PFSK-1 (cell line): ENCODE results near the gene EPN1.

ENCODE experiments used
- FOXP2 ChIP-seq: optimal IDR thresholded peaks from 2 replicates; pipeline ENCODE3; 2011; ENCODE audit warnings: borderline replicate concordance, control low read depth, inconsistent platforms; ENCODE audit not compliant: insufficient read depth; ENCODE audit errors: extremely low read length, extremely low read depth
- POLR2AphosphoS5 ChIP-seq: IDR thresholded peaks from 2 replicates; pipeline ENCODE4 v1.6.1; 2012; ENCODE audit warnings: low read depth, mild to moderate bottlenecking, control low read depth, low read length, moderate library complexity
- SIN3A ChIP-seq: IDR thresholded peaks from 2 replicates; pipeline ENCODE4 v1.6.1; 2012; ENCODE audit warnings: mild to moderate bottlenecking, low read length, moderate library complexity, borderline replicate concordance; ENCODE audit not compliant: insufficient read depth
- TAF1 ChIP-seq: IDR thresholded peaks from 2 replicates; pipeline ENCODE4 v1.6.1; 2012; ENCODE audit warnings: low read length, control low read depth, borderline replicate concordance; ENCODE audit not compliant: insufficient read depth
- TF ChIP-seq, protein P1 (sequence below), 2 experiments: IDR thresholded peaks; 2 replicates each; pipeline versions ENCODE4 v1.6.1 to v1.8.0; 2011 to 2012; ENCODE audit warnings: low read depth in 2 of 2, low read length in 2 of 2, control low read depth in 1 of 2, inconsistent platforms in 1 of 2, mild to moderate bottlenecking in 1 of 2, moderate library complexity in 1 of 2; ENCODE audit not compliant: insufficient read depth in 1 of 2

Gene EPN1

DNA sequence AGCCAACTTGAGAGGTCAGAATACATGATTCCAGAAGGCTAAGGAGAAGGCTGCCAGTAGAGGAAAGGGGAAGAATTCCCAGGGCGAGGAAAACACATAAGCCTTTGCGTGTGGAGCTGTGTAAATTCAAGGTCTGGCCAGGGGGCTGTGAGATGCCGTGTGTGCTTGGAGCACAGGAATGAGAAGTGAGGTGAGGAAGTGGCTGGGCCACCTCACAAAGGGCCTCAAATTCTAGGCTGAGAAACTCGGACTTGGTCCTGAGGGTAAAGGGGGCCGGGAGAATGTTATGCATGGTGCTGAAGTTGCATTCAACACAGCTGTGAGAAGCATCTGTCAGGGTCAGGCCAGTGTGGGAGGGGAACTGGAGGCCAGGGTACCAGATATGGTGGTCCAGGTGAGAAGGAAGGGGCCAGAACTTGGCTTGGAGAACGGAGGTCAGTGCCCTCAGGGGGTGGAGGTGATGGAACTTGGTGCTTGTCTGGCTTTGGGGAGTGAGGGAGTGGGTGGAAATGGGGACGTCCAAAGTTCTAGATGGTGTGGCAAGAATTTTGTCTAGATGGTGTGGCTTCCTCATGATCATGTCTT, 39.1 kb upstream of the EPN1 start:
- TF ChIP-seq FOXP2 (no peak), SIN3A (no peak), POLR2AphosphoS5 (no peak; the same call in 1 of the 2 replicates), TAF1 (no peak)
- TF ChIP-seq, protein P1, sequence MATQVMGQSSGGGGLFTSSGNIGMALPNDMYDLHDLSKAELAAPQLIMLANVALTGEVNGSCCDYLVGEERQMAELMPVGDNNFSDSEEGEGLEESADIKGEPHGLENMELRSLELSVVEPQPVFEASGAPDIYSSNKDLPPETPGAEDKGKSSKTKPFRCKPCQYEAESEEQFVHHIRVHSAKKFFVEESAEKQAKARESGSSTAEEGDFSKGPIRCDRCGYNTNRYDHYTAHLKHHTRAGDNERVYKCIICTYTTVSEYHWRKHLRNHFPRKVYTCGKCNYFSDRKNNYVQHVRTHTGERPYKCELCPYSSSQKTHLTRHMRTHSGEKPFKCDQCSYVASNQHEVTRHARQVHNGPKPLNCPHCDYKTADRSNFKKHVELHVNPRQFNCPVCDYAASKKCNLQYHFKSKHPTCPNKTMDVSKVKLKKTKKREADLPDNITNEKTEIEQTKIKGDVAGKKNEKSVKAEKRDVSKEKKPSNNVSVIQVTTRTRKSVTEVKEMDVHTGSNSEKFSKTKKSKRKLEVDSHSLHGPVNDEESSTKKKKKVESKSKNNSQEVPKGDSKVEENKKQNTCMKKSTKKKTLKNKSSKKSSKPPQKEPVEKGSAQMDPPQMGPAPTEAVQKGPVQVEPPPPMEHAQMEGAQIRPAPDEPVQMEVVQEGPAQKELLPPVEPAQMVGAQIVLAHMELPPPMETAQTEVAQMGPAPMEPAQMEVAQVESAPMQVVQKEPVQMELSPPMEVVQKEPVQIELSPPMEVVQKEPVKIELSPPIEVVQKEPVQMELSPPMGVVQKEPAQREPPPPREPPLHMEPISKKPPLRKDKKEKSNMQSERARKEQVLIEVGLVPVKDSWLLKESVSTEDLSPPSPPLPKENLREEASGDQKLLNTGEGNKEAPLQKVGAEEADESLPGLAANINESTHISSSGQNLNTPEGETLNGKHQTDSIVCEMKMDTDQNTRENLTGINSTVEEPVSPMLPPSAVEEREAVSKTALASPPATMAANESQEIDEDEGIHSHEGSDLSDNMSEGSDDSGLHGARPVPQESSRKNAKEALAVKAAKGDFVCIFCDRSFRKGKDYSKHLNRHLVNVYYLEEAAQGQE (IDR thresholded peaks at IDR 0.05; ENCODE audit: insufficient read depth in 1 of 2, low read depth in 2 of 2, low read length in 2 of 2) = no peak

DNA sequence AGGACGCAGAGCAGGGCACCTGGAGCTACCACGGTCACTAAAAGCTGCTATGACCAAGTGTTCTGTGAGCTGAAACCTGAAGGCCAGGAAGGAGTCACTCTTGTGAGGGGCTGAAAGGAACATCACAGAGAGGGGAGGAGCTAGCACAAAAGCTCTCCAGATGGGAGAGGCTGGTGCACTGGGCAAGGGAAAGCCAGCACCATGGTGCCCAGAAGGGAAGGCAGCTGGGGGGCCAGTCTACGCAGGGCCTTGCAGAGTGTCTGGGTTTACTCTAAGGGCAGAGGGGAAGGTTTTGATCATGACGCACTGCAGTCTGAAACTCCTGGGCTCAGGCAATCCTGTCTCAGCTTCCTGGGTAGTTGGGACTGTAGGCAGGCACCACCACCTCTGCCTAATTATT, 38.3 kb upstream of the EPN1 start:
- TF ChIP-seq, protein P1 (IDR thresholded peaks at IDR 0.05; ENCODE audit: insufficient read depth in 1 of 2, low read depth in 2 of 2, low read length in 2 of 2) = no peak
- TF ChIP-seq TAF1 (no peak), POLR2AphosphoS5 (no peak), FOXP2 (no peak), SIN3A (no peak)

DNA sequence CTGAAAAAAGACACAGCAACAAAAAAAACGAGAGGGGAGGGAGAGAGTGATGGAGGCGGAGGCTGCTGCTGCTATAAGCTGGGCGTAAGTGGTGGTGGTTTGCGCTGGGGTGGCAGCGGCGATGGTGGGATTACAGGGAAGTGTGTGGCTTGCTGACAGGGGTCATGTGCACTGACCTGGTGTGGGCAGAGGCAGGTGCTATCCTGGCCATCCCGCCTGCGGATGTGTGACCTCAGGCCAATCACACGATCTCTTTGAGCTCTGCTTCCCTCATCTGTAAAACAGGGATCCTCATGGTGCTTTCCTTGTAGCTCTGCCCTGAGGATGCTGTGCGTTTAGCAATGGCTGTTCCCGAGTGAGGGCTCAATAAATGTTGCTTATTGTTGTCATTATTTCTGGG, 37.5 kb upstream of the EPN1 start:
- TF ChIP-seq FOXP2 = no peak
- TF ChIP-seq, protein P1 (IDR thresholded peaks at IDR 0.05; ENCODE audit: insufficient read depth in 1 of 2, low read depth in 2 of 2, low read length in 2 of 2) = no peak
- TF ChIP-seq POLR2AphosphoS5 = no peak
- TF ChIP-seq SIN3A = no peak
- no peak for TF ChIP-seq TAF1

DNA sequence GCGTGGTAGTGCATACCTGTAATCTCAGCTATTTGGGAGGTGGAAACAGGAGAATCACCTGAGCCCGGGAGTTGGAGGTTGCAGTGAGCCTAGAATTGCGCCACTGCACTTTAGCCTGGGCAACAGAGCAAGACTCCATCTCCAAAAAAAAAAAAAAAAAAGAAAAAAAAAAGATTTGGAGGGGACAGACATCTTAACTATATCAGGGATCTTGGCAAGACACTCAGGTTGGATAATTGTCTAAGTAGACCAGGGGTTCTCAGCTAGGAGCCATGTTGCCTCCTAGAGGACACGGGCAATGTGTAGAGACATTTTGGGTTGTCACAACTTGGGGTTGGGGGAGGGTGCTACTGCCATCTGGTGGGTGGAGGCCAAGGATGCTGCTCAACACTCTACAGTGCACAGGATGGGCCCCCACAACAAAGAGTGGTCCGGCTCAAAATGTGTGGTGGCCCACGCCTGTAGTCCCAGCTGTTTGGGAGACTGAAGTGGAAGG, 36.1 kb upstream of the EPN1 start:
- TF ChIP-seq POLR2AphosphoS5 (no peak), TAF1 (no peak), FOXP2 (no peak), SIN3A (no peak)
- TF ChIP-seq, protein P1 (IDR thresholded peaks at IDR 0.05; ENCODE audit: insufficient read depth in 1 of 2, low read depth in 2 of 2, low read length in 2 of 2) = no peak

DNA sequence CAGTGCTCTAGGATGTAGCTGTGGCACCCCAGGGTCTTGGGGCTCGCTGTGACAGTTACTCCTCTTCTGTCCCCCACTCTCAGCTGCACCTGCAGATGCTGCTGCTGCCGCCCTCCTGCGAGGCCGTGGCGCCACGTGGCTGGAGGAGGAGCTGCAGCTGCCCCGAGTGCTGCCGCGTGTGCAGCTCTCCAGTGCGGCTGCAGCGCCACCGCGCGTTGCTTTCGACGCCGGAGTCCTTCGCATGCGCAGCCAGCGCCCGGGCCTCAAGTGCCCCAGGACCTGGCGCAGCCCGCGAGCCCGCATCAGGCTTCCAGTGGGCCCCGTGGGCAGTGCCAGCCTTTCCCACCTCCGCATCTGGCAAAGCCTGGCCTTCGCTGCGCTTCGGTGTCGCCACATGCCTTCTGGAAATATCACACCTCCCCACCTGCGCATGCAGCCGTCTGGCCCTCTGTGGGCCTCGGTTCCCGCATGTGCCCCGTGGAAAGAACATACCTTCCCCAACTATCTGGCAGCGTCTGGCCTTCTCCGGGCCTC, 34.9 kb upstream of the EPN1 start:
- TF ChIP-seq FOXP2 (peak; percentile 9), SIN3A (no peak)
